Stimulated activated CD4-positive, alpha-beta T cell treated with anti-CD3 and anti-CD28 coated beads, TNF-alpha, amount 100 ng/mL, for 48 hours (primary cell): Measurements from ENCODE around the gene DLG2.

ENCODE experiments used
- DNase-seq, 3 donors: peaks; one replicate each; pipeline ENCODE4 v3.0.0-alpha.2; 2020; ENCODE audit warnings: low read depth in 3 of 3

DLG2 gene

GRCh38 chr11:83409891-83410290, 2217.3 kb downstream of the DLG2 start:
- DNase-seq, result no peak

GRCh38 chr11:83409476-83409875, 2217.7 kb downstream of the DLG2 start:
- no peak for DNase-seq

GRCh38 chr11:83408946-83409345, 2218.2 kb downstream of the DLG2 start:
- no peak for DNase-seq
